ENCODE measurements around the gene CAMK2N1. TPM values are rescaled to one million over a fixed set of nuclear protein-coding genes. Genes with fewer than 3 reads are reported as not detected.

CAMK2N1 gene
- total and polyA plus RNA-seq, 2 of the 13 experiments (the other 11 are each of a cell fraction or from before 2014, with no cell fraction given), result 38.0 to 38.6 TPM

GRCh38 chr1:20534659-20535417 lies 48.8 kb upstream of the CAMK2N1 start (continued):
- TF ChIP-seq ZBTB39 (CRISPR knock-in tag; IDR thresholded peaks at IDR 0.05), result no peak
- TF ChIP-seq GTF3A (CRISPR knock-in tag; conservative IDR thresholded peaks at IDR 0.05), result no peak
- TF ChIP-seq RAD21 (CRISPR knock-in tag; IDR thresholded peaks at IDR 0.05), result no peak
- TF ChIP-seq ZNF335 (CRISPR knock-in tag; IDR thresholded peaks at IDR 0.05), result no peak
- no peak for TF ChIP-seq ZNF441 (CRISPR knock-in tag; IDR thresholded peaks at IDR 0.05; ENCODE audit: borderline replicate concordance)
- no peak for TF ChIP-seq MBNL3 (CRISPR knock-in tag; conservative IDR thresholded peaks at IDR 0.05)
- no peak for TF ChIP-seq NFIB (CRISPR knock-in tag; IDR thresholded peaks at IDR 0.05; ENCODE audit: borderline replicate concordance)

- no TSS peak for BruUV-seq (replicated peaks)
- Histone ChIP-seq H3K4me2 (ENCODE audit: low read depth, low read length) (no peak overlapping the region), H3K4me3 (replicated peaks in 1 of 3; ENCODE audit: insufficient read depth in 1 of 3, low read depth in 2 of 3, low read length in 3 of 3) (no peak overlapping the region), H3K36me3 (replicated peaks in 1 of 2; ENCODE audit: control insufficient read depth in 1 of 2, insufficient read depth in 2 of 2, low read length in 2 of 2) (no peaks in the 10 kb centered on the region), H2AFZ (ENCODE audit: low read length) (no peak overlapping the region), H3K27ac (ENCODE audit: extremely low read length, insufficient read depth, low read length) (no peak overlapping the region), H4K20me1 (ENCODE audit: insufficient read depth, low read length) (no peaks in the 10 kb centered on the region), H3K9me3 (ENCODE audit: low read length) (no peaks in the 10 kb centered on the region), H3K27me3 (ENCODE audit: control insufficient read depth in 1 of 2, insufficient read depth in 2 of 2, low read length in 2 of 2) (peaks cover 3 to 45% of the 10 kb centered on the region in 2 experiments; a peak in 4 of 5 replicates), H3K4me1 (ENCODE audit: insufficient read depth, low read length) (peaks cover 9% of the 10 kb centered on the region), H3K79me2 (ENCODE audit: insufficient read depth, low read length) (no peaks in the 10 kb centered on the region), H3K9ac (ENCODE audit: insufficient read depth, low read depth, low read length) (no peak overlapping the region)
- FAIRE-seq (no peak), ATAC-seq (no peak), DNase-seq (ENCODE audit: low spot score) (no peak)
- in situ Hi-C loops (cut with HindIII; ENCODE audit: extremely low pct_ligation_motif_present, low pct_unique_long_range_greater_than_20kb), result loop anchor here (5.0 kb wide), 1 partner anchor 104 kb away; no protein-coding TSS in a partner anchor
- ChIA-PET POLR2A (no interaction called here), CTCF (ENCODE audit: low intra/inter-chr PET ratio, low total read pairs) (no interaction called here)
- intact Hi-C loops (cut with micrococcal nuclease; ENCODE audit: unreplicated experiment), result no loop called here
- 33% methylated on average over 4 of the region's 4 CpGs for whole genome bisulfite sequencing (ENCODE audit: low lambda C conversion rate)
- TF ChIP-seq BCL6 (CRISPR knock-in tag; IDR thresholded peaks at IDR 0.05), result no peak
- no peak for TF ChIP-seq ZEB1 (IDR thresholded peaks at IDR 0.05; ENCODE audit: insufficient replicate concordance, low read depth)
- TF ChIP-seq AFF4 (CRISPR knock-in tag; IDR thresholded peaks at IDR 0.05), result no peak
- TF ChIP-seq ZKSCAN5 (CRISPR knock-in tag; IDR thresholded peaks at IDR 0.05), result no peak
- no peak for TF ChIP-seq PBX3 (CRISPR knock-in tag; IDR thresholded peaks at IDR 0.05; ENCODE audit: borderline replicate concordance)
- no peak for TF ChIP-seq HBP1 (CRISPR knock-in tag; IDR thresholded peaks at IDR 0.05; ENCODE audit: low read depth)
- no peak for TF ChIP-seq ZBTB7A (CRISPR knock-in tag; IDR thresholded peaks at IDR 0.05)
Measured at GRCh38 chr1:20533635-20534034, 47.6 kb upstream of the CAMK2N1 start.
